CD14-positive monocyte (primary cell): ENCODE measurements around the gene SERTAD3. TPM values are rescaled to one million over a fixed set of nuclear protein-coding genes. Genes with fewer than 3 reads are reported as not detected.

Source experiments
- DNase-seq, 3 donors: peaks; one replicate each; pipeline ENCODE4 v3.0.0-alpha.2; 2011 to 2022
- H2AFZ ChIP-seq: 2 replicates; pipeline ENCODE4 v1.6.0; 2012; ENCODE audit warnings: mild to moderate bottlenecking, low read depth, low read length, inconsistent platforms; ENCODE audit not compliant: insufficient read depth, poor library complexity, severe bottlenecking
- H3K27ac ChIP-seq, 2 donors: 1 replicate in 1 of 2; 2 replicates in 1 of 2; pipeline ENCODE4 v1.5.1; 2012 to 2013; ENCODE audit warnings: low read length in 2 of 2, control low read depth in 1 of 2, inconsistent platforms in 1 of 2, low read depth in 1 of 2, mild to moderate bottlenecking in 1 of 2
- H3K27me3 ChIP-seq, 2 donors: one replicate each; pipeline versions ENCODE4 v1.6.0 to v1.6.1; 2011 to 2013; ENCODE audit warnings: low read length in 2 of 2; ENCODE audit not compliant: control insufficient read depth in 2 of 2, insufficient read depth in 2 of 2
- H3K36me3 ChIP-seq, 2 donors: replicated peaks in 1 of 2; 1 replicate in 1 of 2; 2 replicates in 1 of 2; pipeline versions ENCODE4 v1.5.1 to v1.6.1; 2012 to 2013; ENCODE audit warnings: low read length in 2 of 2, control low read depth in 1 of 2, inconsistent platforms in 1 of 2, mild to moderate bottlenecking in 1 of 2; ENCODE audit not compliant: insufficient read depth in 2 of 2, control insufficient read depth in 1 of 2
- H3K4me1 ChIP-seq, 2 donors: 1 replicate in 1 of 2; 2 replicates in 1 of 2; pipeline versions ENCODE4 v1.5.1 to v1.6.1; 2012 to 2013; ENCODE audit warnings: low read length in 2 of 2, control low read depth in 1 of 2, inconsistent platforms in 1 of 2, mild to moderate bottlenecking in 1 of 2, moderate library complexity in 1 of 2; ENCODE audit not compliant: insufficient read depth in 2 of 2, control insufficient read depth in 1 of 2
- H3K4me2 ChIP-seq: replicated peaks from 2 replicates; pipeline ENCODE3; 2012; ENCODE audit warnings: low read length, moderate library complexity, mild to moderate bottlenecking; ENCODE audit not compliant: poor library complexity, severe bottlenecking; ENCODE audit errors: extremely low read depth
- H3K4me3 ChIP-seq, 3 experiments: fragments of 200-600 bp in 1 of 3; sonication (generic) in 1 of 3; replicated peaks in 1 of 3; 1 replicate in 2 of 3; 2 replicates in 1 of 3; pipeline ENCODE4 v1.5.1; 2011 to 2013; ENCODE audit warnings: low read length in 3 of 3, mild to moderate bottlenecking in 3 of 3, control low read depth in 2 of 3, low read depth in 2 of 3, inconsistent platforms in 1 of 3, moderate library complexity in 1 of 3
- H3K79me2 ChIP-seq: 2 replicates; pipeline ENCODE4 v1.6.0; 2012; ENCODE audit warnings: mild to moderate bottlenecking, control low read depth, inconsistent platforms, low read length, moderate library complexity; ENCODE audit not compliant: insufficient read depth
- H3K9ac ChIP-seq: 2 replicates; pipeline ENCODE4 v1.6.0; 2017; ENCODE audit warnings: low read length, mild to moderate bottlenecking; ENCODE audit not compliant: insufficient read depth, poor library complexity, severe bottlenecking
- H3K9me3 ChIP-seq, 2 donors: replicated peaks in 1 of 2; 1 replicate in 1 of 2; 2 replicates in 1 of 2; pipeline versions ENCODE4 v1.5.1 to v1.6.1; 2012 to 2013; ENCODE audit warnings: low read length in 2 of 2, control low read depth in 1 of 2; ENCODE audit not compliant: control insufficient read depth in 1 of 2, insufficient read depth in 1 of 2
- H4K20me1 ChIP-seq: 2 replicates; pipeline ENCODE4 v1.6.0; 2012; ENCODE audit warnings: mild to moderate bottlenecking, low read length, control low read depth, moderate library complexity; ENCODE audit not compliant: insufficient read depth
- H3K27ac Mint-ChIP-seq, 7 donors: one replicate each; pipeline ENCODE4 v1.8.0; 2020; ENCODE audit warnings: mild to moderate bottlenecking in 7 of 7, mixed read lengths in 7 of 7, moderate library complexity in 6 of 7, inconsistent platforms in 2 of 7
- H3K27me3 Mint-ChIP-seq, 3 donors: one replicate each; pipeline ENCODE4 v1.8.0; 2021 to 2022; ENCODE audit warnings: low read depth in 3 of 3, mild to moderate bottlenecking in 3 of 3, mixed read lengths in 3 of 3, moderate library complexity in 3 of 3, inconsistent platforms in 1 of 3
- H3K36me3 Mint-ChIP-seq, 2 donors: one replicate each; pipeline ENCODE4 v1.8.0; 2020; ENCODE audit warnings: mixed read lengths in 2 of 2, inconsistent platforms in 1 of 2, mild to moderate bottlenecking in 1 of 2
- H3K4me1 Mint-ChIP-seq: one replicate; pipeline ENCODE4 v1.8.0; 2020; ENCODE audit warnings: mild to moderate bottlenecking, mixed read lengths
- H3K4me3 Mint-ChIP-seq, 2 donors: one replicate each; pipeline ENCODE4 v1.8.0; 2020; ENCODE audit warnings: mild to moderate bottlenecking in 2 of 2, mixed read lengths in 2 of 2, moderate library complexity in 1 of 2
- H3K9me3 Mint-ChIP-seq, 7 donors: one replicate each; pipeline ENCODE4 v1.8.0; 2020 to 2022; ENCODE audit warnings: mixed read lengths in 7 of 7, mild to moderate bottlenecking in 6 of 7, moderate library complexity in 6 of 7, inconsistent platforms in 2 of 7
- WGBS: methylation state at CpG from one replicate; pipeline ENCODE4 v1.1.5; 2013; ENCODE audit warnings: missing lambda C conversion rate; ENCODE audit not compliant: insufficient coverage; 5-methylcytosine and 5-hydroxymethylcytosine counted together
- intact Hi-C, 2 donors: fragments of 100-400 bp; cut with micrococcal nuclease; formaldehyde crosslinking; loops; one replicate each; pipeline versions ENCODE4 v1.15.0 to v1.15.1; 2023
- polyA plus RNA-seq, 3 donors: library from polyadenylated mRNA; depleted of rRNA in 1 of 3; unstranded in 2 of 3; stranded (reverse) in 1 of 3; fragments of 300-500 nt in 2 of 3; fragments of >200 nt in 1 of 3; fragmentation: Illumina TruSeq in 2 of 3; gene quantifications; 1 replicate in 2 of 3; 2 replicates in 1 of 3; pipeline ENCODE4 v1.2.3, GENCODE V29; 2012 to 2021
- TF ChIP-seq, protein P1 (sequence below): fragments of 200-600 bp; IDR thresholded peaks from one replicate; pipeline ENCODE4 v1.8.0; 2022; ENCODE audit warnings: antibody characterized with exemption, mild to moderate bottlenecking

The SERTAD3 gene
- polyA plus RNA-seq, 3 donors, result 30.4 to 57.2 (median 49.4) TPM

DNA sequence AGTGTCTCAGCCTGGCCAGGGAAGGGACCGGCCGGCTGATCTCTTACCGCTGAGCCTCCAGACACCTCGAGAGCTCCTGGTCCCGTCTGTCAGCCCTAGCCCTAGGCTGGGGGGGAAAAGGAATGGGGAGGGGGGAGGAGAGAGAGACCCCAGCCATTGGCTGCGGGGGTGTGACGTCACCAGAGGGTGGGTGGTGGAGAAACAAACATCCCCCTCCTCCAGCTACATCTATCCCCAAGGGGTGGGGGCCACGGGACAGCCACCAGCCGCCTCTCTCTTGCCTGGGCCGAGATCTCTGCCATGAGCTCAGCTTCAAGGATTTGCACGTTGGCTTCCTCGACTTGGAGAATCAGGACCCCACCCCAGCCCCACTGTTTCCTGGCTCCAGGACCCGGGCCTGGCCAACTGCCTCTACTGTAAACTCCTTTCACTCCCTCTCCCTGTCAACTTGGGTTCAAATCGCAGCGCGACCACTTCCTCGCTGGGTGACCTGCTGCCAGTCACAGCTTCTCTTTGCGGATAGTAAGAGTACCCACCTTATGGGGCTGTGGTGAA lies 30.8 kb downstream of the SERTAD3 start, which contains the start of gene PRX:
Gene PRX, minus strand, starts transcription at position 88 of the 555 bp plus-strand sequence. CDS start 5,446 bp downstream, outside the sequence.
- peak within 1 kb of the TSS in 2 of 7 donors; percentile 62 to 64 for H3K27ac Mint-ChIP-seq
- H3K36me3 Mint-ChIP-seq, result no peaks in the 10 kb centered on the region

DNA sequence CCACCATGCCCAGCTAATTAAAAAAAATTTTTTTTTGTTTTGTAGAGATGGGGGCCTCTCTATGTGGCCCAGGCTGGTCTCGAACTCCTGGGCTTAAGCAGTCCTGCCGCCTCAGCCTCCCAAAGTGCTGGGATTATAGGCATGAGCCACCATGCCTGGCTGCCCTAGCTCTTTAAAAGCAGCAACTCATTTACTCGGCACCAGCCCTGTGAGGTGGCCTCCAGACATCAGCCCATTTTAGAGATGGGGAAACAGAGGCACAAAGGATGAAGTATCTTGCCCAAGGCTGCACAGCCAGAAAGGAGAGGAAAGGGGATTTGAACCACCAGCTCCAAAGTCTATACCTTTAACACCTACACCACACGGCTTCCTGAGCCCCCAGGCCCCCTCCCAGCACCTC lies 31.3 kb downstream of the SERTAD3 start:
- Histone ChIP-seq H3K27ac (no peak overlapping the region), H3K27me3 (no peaks in the 10 kb centered on the region), H3K9ac (no peak overlapping the region), H3K4me2 (no peak overlapping the region), H4K20me1 (no peaks in the 10 kb centered on the region), H2AFZ (no peak overlapping the region), H3K79me2 (no peaks in the 10 kb centered on the region), H3K4me1 (peaks cover 36 to 37% of the 10 kb centered on the region in 2 donors), H3K36me3 (no peaks in the 10 kb centered on the region), H3K4me3 (no peak overlapping the region), H3K9me3 (no peaks in the 10 kb centered on the region)
- H3K27me3 Mint-ChIP-seq, result peaks cover 3 to 10% (median 10%) of the 10 kb centered on the region in 3 donors
- no peak for DNase-seq
- peaks cover 0 to 3% (median 0%) of the 10 kb centered on the region in 7 donors for H3K9me3 Mint-ChIP-seq
- intact Hi-C loops, result no loop called here
- no peak overlapping the region for H3K4me3 Mint-ChIP-seq
- H3K36me3 Mint-ChIP-seq, result no peaks in the 10 kb centered on the region
- TF ChIP-seq, protein P1, sequence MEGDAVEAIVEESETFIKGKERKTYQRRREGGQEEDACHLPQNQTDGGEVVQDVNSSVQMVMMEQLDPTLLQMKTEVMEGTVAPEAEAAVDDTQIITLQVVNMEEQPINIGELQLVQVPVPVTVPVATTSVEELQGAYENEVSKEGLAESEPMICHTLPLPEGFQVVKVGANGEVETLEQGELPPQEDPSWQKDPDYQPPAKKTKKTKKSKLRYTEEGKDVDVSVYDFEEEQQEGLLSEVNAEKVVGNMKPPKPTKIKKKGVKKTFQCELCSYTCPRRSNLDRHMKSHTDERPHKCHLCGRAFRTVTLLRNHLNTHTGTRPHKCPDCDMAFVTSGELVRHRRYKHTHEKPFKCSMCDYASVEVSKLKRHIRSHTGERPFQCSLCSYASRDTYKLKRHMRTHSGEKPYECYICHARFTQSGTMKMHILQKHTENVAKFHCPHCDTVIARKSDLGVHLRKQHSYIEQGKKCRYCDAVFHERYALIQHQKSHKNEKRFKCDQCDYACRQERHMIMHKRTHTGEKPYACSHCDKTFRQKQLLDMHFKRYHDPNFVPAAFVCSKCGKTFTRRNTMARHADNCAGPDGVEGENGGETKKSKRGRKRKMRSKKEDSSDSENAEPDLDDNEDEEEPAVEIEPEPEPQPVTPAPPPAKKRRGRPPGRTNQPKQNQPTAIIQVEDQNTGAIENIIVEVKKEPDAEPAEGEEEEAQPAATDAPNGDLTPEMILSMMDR, result no peak
- peak overlapping the region in 1 of 7 donors; percentile 64 for H3K27ac Mint-ChIP-seq
- 95% methylated on average over 2 of the region's 4 CpGs for WGBS
- peaks cover 44% of the 10 kb centered on the region for H3K4me1 Mint-ChIP-seq

More for the DNA sequence above, 30.8 kb downstream of the SERTAD3 start, which contains the start of gene PRX:
- Histone ChIP-seq H3K4me2 (no peak within 1 kb of the TSS), H2AFZ (no peak within 1 kb of the TSS), H3K4me3 (no peak within 1 kb of the TSS), H3K9me3 (no peaks in the 10 kb centered on the region), H3K79me2 (no peaks in the 10 kb centered on the region), H3K36me3 (no peaks in the 10 kb centered on the region), H3K4me1 (peaks cover 32 to 37% of the 10 kb centered on the region in 2 donors), H4K20me1 (no peaks in the 10 kb centered on the region), H3K27me3 (no peaks in the 10 kb centered on the region), H3K9ac (no peak within 1 kb of the TSS), H3K27ac (no peak within 1 kb of the TSS)
- TF ChIP-seq, protein P1, result no peak
- intact Hi-C loops, result no loop called here
- peaks cover 0 to 3% (median 0%) of the 10 kb centered on the region in 7 donors for H3K9me3 Mint-ChIP-seq
- peak within 1 kb of the TSS in 1 of 2 donors; percentile 33 for H3K4me3 Mint-ChIP-seq
- peaks cover 4 to 10% (median 10%) of the 10 kb centered on the region in 3 donors for H3K27me3 Mint-ChIP-seq
- no peak for DNase-seq
- peaks cover 44% of the 10 kb centered on the region for H3K4me1 Mint-ChIP-seq
- 34% methylated on average over 7 of the region's 18 CpGs for WGBS
